H1 (cell line): ENCODE results near the gene IQCN.

Source experiments
- CREB1 ChIP-seq: IDR thresholded peaks from 2 replicates; pipeline ENCODE4 v1.6.1; 2012; ENCODE audit warnings: inconsistent platforms
- EGR1 ChIP-seq: IDR thresholded peaks from 2 replicates; pipeline ENCODE4 v1.6.1; 2011; ENCODE audit warnings: low read depth, low read length, borderline replicate concordance
- EZH2 ChIP-seq: fragments of 200-600 bp; sonication (generic); IDR thresholded peaks from 2 replicates; pipeline ENCODE4 v1.7.1; 2012; ENCODE audit warnings: low read depth, mild to moderate bottlenecking, moderate library complexity, low read length, inconsistent platforms; ENCODE audit not compliant: severe bottlenecking
- MAFK ChIP-seq: IDR thresholded peaks from 2 replicates; pipeline ENCODE4 v1.6.1; 2012; ENCODE audit warnings: low read depth, mild to moderate bottlenecking, improper control_type of control experiment, low read length
- POLR2A ChIP-seq, 2 experiments: IDR thresholded peaks; 1 replicate in 1 of 2; 2 replicates in 1 of 2; pipeline ENCODE4 v1.6.1; 2011; ENCODE audit warnings: low read depth in 2 of 2, low read length in 2 of 2, mild to moderate bottlenecking in 2 of 2; ENCODE audit errors: control extremely low read depth in 1 of 2
- RAD21 ChIP-seq, 2 experiments: IDR thresholded peaks in 1 of 2; conservative IDR thresholded peaks in 1 of 2; 2 replicates each; pipeline ENCODE4 v1.6.1; 2011; ENCODE audit warnings: low read depth in 2 of 2, low read length in 2 of 2, improper control_type of control experiment in 1 of 2, inconsistent platforms in 1 of 2, mild to moderate bottlenecking in 1 of 2, moderate library complexity in 1 of 2
- SAP30 ChIP-seq: fragments of 300-600 bp; sonication (generic); IDR thresholded peaks from 2 replicates; pipeline ENCODE4 v1.7.1; 2012; ENCODE audit warnings: low read length, moderate library complexity, mild to moderate bottlenecking, inconsistent platforms; ENCODE audit not compliant: insufficient read depth, insufficient replicate concordance
- YY1 ChIP-seq: IDR thresholded peaks from 2 replicates; pipeline ENCODE4 v1.6.1; 2011; ENCODE audit warnings: low read depth, mild to moderate bottlenecking, low read length
- TF ChIP-seq, protein P1 (sequence below), 3 experiments: IDR thresholded peaks; 1 replicate in 2 of 3; 2 replicates in 1 of 3; pipeline versions ENCODE4 v1.5.1 to v1.6.1; 2011; ENCODE audit warnings: low read length in 3 of 3, mild to moderate bottlenecking in 3 of 3, inconsistent platforms in 2 of 3, low read depth in 1 of 3, moderate library complexity in 1 of 3; ENCODE audit not compliant: insufficient read depth in 1 of 3; ENCODE audit errors: control extremely low read depth in 1 of 3

- TF ChIP-seq MAFK: no peak
- TF ChIP-seq, protein P1, sequence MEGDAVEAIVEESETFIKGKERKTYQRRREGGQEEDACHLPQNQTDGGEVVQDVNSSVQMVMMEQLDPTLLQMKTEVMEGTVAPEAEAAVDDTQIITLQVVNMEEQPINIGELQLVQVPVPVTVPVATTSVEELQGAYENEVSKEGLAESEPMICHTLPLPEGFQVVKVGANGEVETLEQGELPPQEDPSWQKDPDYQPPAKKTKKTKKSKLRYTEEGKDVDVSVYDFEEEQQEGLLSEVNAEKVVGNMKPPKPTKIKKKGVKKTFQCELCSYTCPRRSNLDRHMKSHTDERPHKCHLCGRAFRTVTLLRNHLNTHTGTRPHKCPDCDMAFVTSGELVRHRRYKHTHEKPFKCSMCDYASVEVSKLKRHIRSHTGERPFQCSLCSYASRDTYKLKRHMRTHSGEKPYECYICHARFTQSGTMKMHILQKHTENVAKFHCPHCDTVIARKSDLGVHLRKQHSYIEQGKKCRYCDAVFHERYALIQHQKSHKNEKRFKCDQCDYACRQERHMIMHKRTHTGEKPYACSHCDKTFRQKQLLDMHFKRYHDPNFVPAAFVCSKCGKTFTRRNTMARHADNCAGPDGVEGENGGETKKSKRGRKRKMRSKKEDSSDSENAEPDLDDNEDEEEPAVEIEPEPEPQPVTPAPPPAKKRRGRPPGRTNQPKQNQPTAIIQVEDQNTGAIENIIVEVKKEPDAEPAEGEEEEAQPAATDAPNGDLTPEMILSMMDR (IDR thresholded peaks at IDR 0.05; ENCODE audit: control extremely low read depth in 1 of 3, insufficient read depth in 1 of 3, low read depth in 1 of 3, low read length in 3 of 3): no peak
- TF ChIP-seq RAD21 (IDR thresholded peaks at IDR 0.05 in 1 of 2, conservative IDR thresholded peaks at IDR 0.05 in 1 of 2; ENCODE audit: low read depth in 2 of 2, low read length in 2 of 2): no peak
- no peak for TF ChIP-seq SAP30
- no peak for TF ChIP-seq EGR1
- no peak for TF ChIP-seq EZH2
- no peak for TF ChIP-seq YY1
- TF ChIP-seq CREB1: no peak
- 0 out of 3 replicates have a peak, but pooled peaks of 1 of the 2 experiments have one; percentile 10 for TF ChIP-seq POLR2A (IDR thresholded peaks at IDR 0.05; ENCODE audit: control extremely low read depth in 1 of 2, low read depth in 2 of 2, low read length in 2 of 2)
Measured at GRCh38 chr19:18279266-18279515, 4.9 kb upstream of the IQCN start.
